A549 (cell line): Measurements from ENCODE around the gene FRMD4A. TPM values are rescaled to one million over a fixed set of nuclear protein-coding genes. Genes with fewer than 3 reads are reported as not detected.
A peak's percentile ranks its signal among the peaks of the same experiment; 100 is the strongest.

Experiments used
- ATAC-seq, 2 experiments: fragments of 200-7000 bp in 1 of 2; fragments of >200 bp in 1 of 2; cut with Nextera tagmentation in 1 of 2; cut with Tn5 transposase in 1 of 2; 3 replicates each; pipeline versions ENCODE4 v1.8.0 to v1.9.1; 2018 to 2020; ENCODE audit warnings: mild to moderate bottlenecking in 1 of 2, moderate library complexity in 1 of 2
- CTCF ChIA-PET: fragments of 300-600 bp; sonication (Branson Sonifier 250); formaldehyde crosslinking; extraction: SDS; loops from one replicate; lab custom pipeline; 2021; ENCODE audit warnings: antibody characterized with exemption, inconsistent platforms; lab: Yijun Ruan, JAX
- POLR2A ChIA-PET: fragments of 350-600 bp; formaldehyde crosslinking; extraction: SDS; loops from one replicate; lab custom pipeline; 2021; ENCODE audit warnings: antibody characterized with exemption, inconsistent platforms; lab: Yijun Ruan, JAX
- DNase-seq, 2 experiments: peaks; one replicate each; pipeline versions ENCODE4 v3.0.0 to v3.0.0-alpha.2; 2011 to 2016; ENCODE audit warnings: low read depth in 1 of 2, low spot score in 1 of 2
- FAIRE-seq: peaks from 2 replicates; lab custom pipeline; 2011; peaks lifted over from hg19 to GRCh38; lab: Jason Lieb, UNC
- H3K27ac ChIP-seq, 2 experiments: fragments of >200 bp; sonication (Bioruptor Twin); formaldehyde crosslinking; 3 replicates each; pipeline ENCODE4 v1.5.1; 2016 to 2017
- H3K4me1 ChIP-seq: fragments of >200 bp; sonication (Bioruptor Twin); formaldehyde crosslinking; 3 replicates; pipeline ENCODE4 v1.6.1; 2016
- H3K4me2 ChIP-seq: fragments of >200 bp; sonication (Bioruptor Twin); formaldehyde crosslinking; 3 replicates; pipeline ENCODE4 v1.6.1; 2016
- H3K4me3 ChIP-seq: fragments of >200 bp; sonication (Bioruptor Twin); formaldehyde crosslinking; 3 replicates; pipeline ENCODE4 v1.5.1; 2016
- H3K9me3 ChIP-seq: fragments of >200 bp; sonication (Bioruptor Twin); formaldehyde crosslinking; 3 replicates; pipeline ENCODE4 v1.6.1; 2016
- CBX2 ChIP-seq: fragments of 200-600 bp; sonication (generic); IDR thresholded peaks from 2 replicates; pipeline ENCODE4 v1.6.1; 2016; ENCODE audit warnings: low read depth, mild to moderate bottlenecking, borderline replicate concordance
- CBX8 ChIP-seq: fragments of 200-600 bp; sonication (generic); IDR thresholded peaks from 2 replicates; pipeline ENCODE4 v1.6.1; 2016
- CEBPB ChIP-seq, 2 experiments: fragments of >200 bp in 1 of 2; sonication (Bioruptor Twin) in 1 of 2; formaldehyde crosslinking in 1 of 2; IDR thresholded peaks; 2 replicates each; pipeline ENCODE4 v1.6.1; 2012 to 2016
- CHD2 ChIP-seq: fragments of 150-350 bp; IDR thresholded peaks from 2 replicates; pipeline ENCODE4 v1.6.1; 2014; ENCODE audit warnings: low read length; ENCODE audit not compliant: partially characterized antibody
- CHD4 ChIP-seq: fragments of 200-600 bp; sonication (generic); IDR thresholded peaks from 2 replicates; pipeline ENCODE4 v1.6.1; 2016; ENCODE audit warnings: antibody characterized with exemption, mild to moderate bottlenecking, borderline replicate concordance
- EHF ChIP-seq: fragments of 250-450 bp; sonication (Bioruptor Pico); IDR thresholded peaks from 2 replicates; pipeline ENCODE4 v1.5.0; 2020; ENCODE audit warnings: mild to moderate bottlenecking
- EP300 ChIP-seq, 2 experiments: fragments of >200 bp; sonication (Bioruptor Twin); formaldehyde crosslinking; IDR thresholded peaks; 2 replicates in 1 of 2; 3 replicates in 1 of 2; pipeline ENCODE4 v1.6.1; 2016 to 2017
- FOXS1 ChIP-seq: fragments of 250-450 bp; sonication (Bioruptor Pico); IDR thresholded peaks from 2 replicates; pipeline ENCODE4 v1.5.0; 2020; ENCODE audit warnings: mild to moderate bottlenecking, moderate library complexity
- HMGXB4 ChIP-seq: fragments of 250-450 bp; sonication (Bioruptor Pico); IDR thresholded peaks from 2 replicates; pipeline ENCODE4 v1.5.0; 2021; ENCODE audit warnings: mild to moderate bottlenecking, moderate library complexity, borderline replicate concordance
- MAX ChIP-seq: IDR thresholded peaks from 2 replicates; pipeline ENCODE4 v1.6.1; 2012
- MAZ ChIP-seq: fragments of 150-350 bp; IDR thresholded peaks from 2 replicates; pipeline ENCODE4 v1.6.1; 2014; ENCODE audit warnings: antibody characterized with exemption, low read depth, low read length, borderline replicate concordance
- NPAS2 ChIP-seq: fragments of 250-450 bp; sonication (Bioruptor Pico); IDR thresholded peaks from 2 replicates; pipeline ENCODE4 v1.8.0; 2022; ENCODE audit warnings: mild to moderate bottlenecking, moderate library complexity, borderline replicate concordance
- PHF8 ChIP-seq: fragments of 200-600 bp; sonication (generic); IDR thresholded peaks from 2 replicates; pipeline ENCODE4 v1.6.1; 2016; ENCODE audit warnings: low read depth, mild to moderate bottlenecking, antibody characterized with exemption, moderate library complexity, borderline replicate concordance
- POLR2AphosphoS2 ChIP-seq: conservative IDR thresholded peaks from 2 replicates; pipeline ENCODE4 v1.6.1; 2012; ENCODE audit warnings: low read length, improper control_type of control experiment, inconsistent platforms
- RARB ChIP-seq: fragments of 250-450 bp; sonication (Bioruptor Pico); IDR thresholded peaks from 2 replicates; pipeline ENCODE4 v1.8.0; 2021; ENCODE audit warnings: mild to moderate bottlenecking, moderate library complexity
- RCOR1 ChIP-seq: fragments of 150-350 bp; IDR thresholded peaks from 2 replicates; pipeline ENCODE4 v1.6.1; 2014; ENCODE audit warnings: antibody characterized with exemption, low read length, low read depth
- REST ChIP-seq: fragments of 200-600 bp; sonication (generic); IDR thresholded peaks from 2 replicates; pipeline ENCODE4 v1.6.1; 2016; ENCODE audit warnings: antibody characterized with exemption, mild to moderate bottlenecking, moderate library complexity
- TP53 ChIP-seq: fragments of 250-450 bp; sonication (Bioruptor Pico); IDR thresholded peaks from 2 replicates; pipeline ENCODE4 v1.5.0; 2021; ENCODE audit warnings: mild to moderate bottlenecking, moderate library complexity
- ZC3H11A ChIP-seq: fragments of 450-650 bp; IDR thresholded peaks from 2 replicates; pipeline ENCODE4 v1.6.1; 2014; ENCODE audit warnings: antibody characterized with exemption, mild to moderate bottlenecking
- ZFP36 ChIP-seq: fragments of 450-650 bp; IDR thresholded peaks from 2 replicates; pipeline ENCODE4 v1.6.1; 2014; ENCODE audit warnings: borderline replicate concordance; ENCODE audit not compliant: partially characterized antibody
- ZSCAN20 ChIP-seq: fragments of 250-450 bp; sonication (Bioruptor Pico); IDR thresholded peaks from 2 replicates; pipeline ENCODE4 v1.8.0; 2022; ENCODE audit warnings: mild to moderate bottlenecking, moderate library complexity
- WGBS: methylation state at CpG from one replicate; pipeline ENCODE4 v1.1.6; 2017; ENCODE audit errors: missing lambda C conversion rate; 5-methylcytosine and 5-hydroxymethylcytosine counted together
- polyA plus RNA-seq, 4 experiments: library from polyadenylated mRNA; depleted of rRNA in 3 of 4; stranded (reverse); fragments of >200 nt; fragmentation: RNase III in 1 of 4; extraction: RNeasy Plus Mini Kit Qiagen cat#74134 plus additional on column Dnase treatment in 1 of 4; gene quantifications; 2 replicates in 3 of 4; 3 replicates in 1 of 4; pipeline ENCODE4 v1.2.3, GENCODE V29; 2011 to 2017
- TF ChIP-seq, protein P1 (sequence below): fragments of 450-650 bp; IDR thresholded peaks from 2 replicates; pipeline ENCODE4 v1.6.1; 2014; ENCODE audit warnings: antibody characterized with exemption
- TF ChIP-seq, protein P2 (sequence below): fragments of >200 bp; sonication (Bioruptor Twin); formaldehyde crosslinking; IDR thresholded peaks from 3 replicates; pipeline ENCODE4 v1.5.1; 2016
- TF ChIP-seq, protein P3 (sequence below): fragments of >200 bp; sonication (Bioruptor Twin); formaldehyde crosslinking; IDR thresholded peaks from 3 replicates; pipeline ENCODE4 v1.6.1; 2016

Gene FRMD4A
- polyA plus RNA-seq, 2 of the 4 experiments (the other 2 are of a cell fraction), result 2.5 to 4.7 TPM

GRCh38 chr10:13839430-13839990 lies 491.2 kb downstream of the FRMD4A start:
- POLR2A ChIA-PET, result no interaction called here
- TF ChIP-seq, protein P1, sequence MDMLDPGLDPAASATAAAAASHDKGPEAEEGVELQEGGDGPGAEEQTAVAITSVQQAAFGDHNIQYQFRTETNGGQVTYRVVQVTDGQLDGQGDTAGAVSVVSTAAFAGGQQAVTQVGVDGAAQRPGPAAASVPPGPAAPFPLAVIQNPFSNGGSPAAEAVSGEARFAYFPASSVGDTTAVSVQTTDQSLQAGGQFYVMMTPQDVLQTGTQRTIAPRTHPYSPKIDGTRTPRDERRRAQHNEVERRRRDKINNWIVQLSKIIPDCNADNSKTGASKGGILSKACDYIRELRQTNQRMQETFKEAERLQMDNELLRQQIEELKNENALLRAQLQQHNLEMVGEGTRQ, result no peak
- no peak for TF ChIP-seq TP53 (CRISPR knock-in tag)
- no peak for TF ChIP-seq HMGXB4 (CRISPR knock-in tag)
- TF ChIP-seq RCOR1, result no peak
- TF ChIP-seq CHD2, result no peak
- no peak for TF ChIP-seq PHF8
- TF ChIP-seq, protein P2, sequence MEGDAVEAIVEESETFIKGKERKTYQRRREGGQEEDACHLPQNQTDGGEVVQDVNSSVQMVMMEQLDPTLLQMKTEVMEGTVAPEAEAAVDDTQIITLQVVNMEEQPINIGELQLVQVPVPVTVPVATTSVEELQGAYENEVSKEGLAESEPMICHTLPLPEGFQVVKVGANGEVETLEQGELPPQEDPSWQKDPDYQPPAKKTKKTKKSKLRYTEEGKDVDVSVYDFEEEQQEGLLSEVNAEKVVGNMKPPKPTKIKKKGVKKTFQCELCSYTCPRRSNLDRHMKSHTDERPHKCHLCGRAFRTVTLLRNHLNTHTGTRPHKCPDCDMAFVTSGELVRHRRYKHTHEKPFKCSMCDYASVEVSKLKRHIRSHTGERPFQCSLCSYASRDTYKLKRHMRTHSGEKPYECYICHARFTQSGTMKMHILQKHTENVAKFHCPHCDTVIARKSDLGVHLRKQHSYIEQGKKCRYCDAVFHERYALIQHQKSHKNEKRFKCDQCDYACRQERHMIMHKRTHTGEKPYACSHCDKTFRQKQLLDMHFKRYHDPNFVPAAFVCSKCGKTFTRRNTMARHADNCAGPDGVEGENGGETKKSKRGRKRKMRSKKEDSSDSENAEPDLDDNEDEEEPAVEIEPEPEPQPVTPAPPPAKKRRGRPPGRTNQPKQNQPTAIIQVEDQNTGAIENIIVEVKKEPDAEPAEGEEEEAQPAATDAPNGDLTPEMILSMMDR, result no peak
- DNase-seq, result peak in 1 of 2 experiments; percentile 3
- peak in 1 of 2 experiments; percentile 26; a peak in 1 of 6 replicates for ATAC-seq
- H3K4me3 ChIP-seq, result no peak overlapping the region
- H3K27ac ChIP-seq, result no peak overlapping the region
- no peak overlapping the region for H3K4me2 ChIP-seq
- H3K4me1 ChIP-seq, result no peaks in the 10 kb centered on the region
- CTCF ChIA-PET, result interaction anchor here (1.2 kb wide), 1 partner anchor 16 kb away, joined by 4 read pairs; no protein-coding TSS in a partner anchor
- WGBS, result 76% methylated on average over 4 of the region's 9 CpGs
- FAIRE-seq, result no peak
- H3K9me3 ChIP-seq, result peaks cover 5% of the 10 kb centered on the region; the same call in 1 of the 3 replicates

DNA sequence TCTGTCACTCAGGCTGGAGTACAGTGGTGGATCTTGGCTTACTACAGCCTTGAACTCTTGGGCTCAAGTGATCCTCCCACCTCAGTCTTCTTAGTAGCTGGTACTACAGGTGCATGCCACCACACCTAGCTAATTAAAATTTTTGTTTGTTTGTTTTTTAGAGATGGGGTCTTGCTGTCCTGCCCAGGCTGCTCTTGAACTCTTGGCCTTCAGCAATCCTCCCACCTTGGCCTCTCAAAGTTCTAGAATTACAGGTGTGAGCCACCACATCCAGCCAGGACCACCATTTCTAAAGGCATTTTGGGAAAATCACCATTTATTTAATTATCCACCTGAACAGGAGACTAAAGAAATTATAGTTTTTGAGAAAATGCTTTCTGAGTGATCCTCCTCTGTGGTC lies 491.7 kb downstream of the FRMD4A start:
- DNase-seq (no peak), ATAC-seq (no peak), FAIRE-seq (no peak)
- Histone ChIP-seq H3K27ac (no peak overlapping the region), H3K4me3 (no peak overlapping the region), H3K4me1 (no peaks in the 10 kb centered on the region), H3K9me3 (peaks cover 5% of the 10 kb centered on the region; the same call in 1 of the 3 replicates), H3K4me2 (no peak overlapping the region)
- POLR2A ChIA-PET, result no interaction called here
- TF ChIP-seq RARB (CRISPR knock-in tag) (no peak), ZC3H11A (no peak), EHF (CRISPR knock-in tag) (no peak), POLR2AphosphoS2 (no peak), NPAS2 (no peak), REST (no peak), EP300 (IDR thresholded peaks at IDR 0.05) (no peak), MAX (no peak), ZSCAN20 (no peak), TP53 (CRISPR knock-in tag) (no peak), CHD2 (no peak), CBX8 (no peak), FOXS1 (CRISPR knock-in tag) (no peak), ZFP36 (no peak), MAZ (no peak), CEBPB (IDR thresholded peaks at IDR 0.05) (no peak), CHD4 (no peak), CBX2 (no peak)
- TF ChIP-seq, protein P1, result no peak
- TF ChIP-seq, protein P3, sequence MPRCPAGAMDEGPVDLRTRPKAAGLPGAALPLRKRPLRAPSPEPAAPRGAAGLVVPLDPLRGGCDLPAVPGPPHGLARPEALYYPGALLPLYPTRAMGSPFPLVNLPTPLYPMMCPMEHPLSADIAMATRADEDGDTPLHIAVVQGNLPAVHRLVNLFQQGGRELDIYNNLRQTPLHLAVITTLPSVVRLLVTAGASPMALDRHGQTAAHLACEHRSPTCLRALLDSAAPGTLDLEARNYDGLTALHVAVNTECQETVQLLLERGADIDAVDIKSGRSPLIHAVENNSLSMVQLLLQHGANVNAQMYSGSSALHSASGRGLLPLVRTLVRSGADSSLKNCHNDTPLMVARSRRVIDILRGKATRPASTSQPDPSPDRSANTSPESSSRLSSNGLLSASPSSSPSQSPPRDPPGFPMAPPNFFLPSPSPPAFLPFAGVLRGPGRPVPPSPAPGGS, result no peak
- CTCF ChIA-PET, result no interaction called here
